ENCODE results near the gene HINT2. TPM values are rescaled to one million over a fixed set of nuclear protein-coding genes. Genes with fewer than 3 reads are reported as not detected.

HINT2 gene
- total RNA-seq, 2 donors from 2014 or later: 40.8 to 46.8 TPM

DNA sequence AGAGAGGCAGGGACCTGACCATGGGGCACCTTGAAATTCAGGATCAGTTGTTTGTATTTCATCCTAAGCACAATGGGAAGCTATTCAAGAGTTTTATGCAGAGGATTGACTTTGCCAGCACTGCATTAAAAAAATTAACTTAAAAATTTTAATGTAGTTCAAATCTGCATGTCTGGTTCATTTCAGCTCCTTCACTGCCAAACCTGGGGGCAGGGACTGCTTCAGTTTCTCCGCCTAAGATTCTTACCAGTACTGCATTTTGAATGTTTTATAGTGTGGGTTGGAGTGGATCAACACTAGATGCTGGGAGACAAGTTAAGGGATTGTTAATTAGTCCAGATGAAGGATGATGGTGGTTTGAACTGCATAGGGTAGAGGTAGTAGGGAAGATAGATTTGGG is 45.1 kb downstream of the HINT2 start:
- H3K4me3 Mint-ChIP-seq: no peak overlapping the region
- H3K27ac Mint-ChIP-seq: no peak overlapping the region

DNA sequence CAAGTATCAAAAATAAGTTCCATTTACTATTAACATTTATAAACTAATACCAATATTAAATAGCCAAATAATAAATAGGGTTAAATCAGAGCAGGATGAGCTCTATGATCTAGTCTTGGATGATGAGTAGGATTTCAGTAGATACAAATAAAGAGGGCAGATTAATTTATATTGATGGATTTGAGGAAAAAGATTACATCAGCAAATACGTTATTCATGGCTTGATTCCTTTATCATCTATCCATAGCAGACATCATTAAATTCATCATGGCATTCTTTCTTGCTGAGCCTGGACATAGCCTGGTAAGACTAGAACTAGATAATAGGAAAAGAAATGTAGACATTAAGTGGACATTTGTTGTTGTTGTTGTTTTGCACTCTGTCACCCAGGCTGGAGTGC is 47.4 kb downstream of the HINT2 start:
- no peaks in the 10 kb centered on the region for H3K27me3 Mint-ChIP-seq
- no peak for ATAC-seq

More for the DNA sequence above, 45.1 kb downstream of the HINT2 start:
- no peaks in the 10 kb centered on the region for H3K36me3 Mint-ChIP-seq
- no peaks in the 10 kb centered on the region for H3K4me1 Mint-ChIP-seq (ENCODE audit: low read depth in 2 of 2)
- H3K9me3 Mint-ChIP-seq: no peaks in the 10 kb centered on the region
- H3K27me3 Mint-ChIP-seq: no peaks in the 10 kb centered on the region
- DNase-seq (ENCODE audit: low spot score) (no peak), ATAC-seq (no peak)

DNA sequence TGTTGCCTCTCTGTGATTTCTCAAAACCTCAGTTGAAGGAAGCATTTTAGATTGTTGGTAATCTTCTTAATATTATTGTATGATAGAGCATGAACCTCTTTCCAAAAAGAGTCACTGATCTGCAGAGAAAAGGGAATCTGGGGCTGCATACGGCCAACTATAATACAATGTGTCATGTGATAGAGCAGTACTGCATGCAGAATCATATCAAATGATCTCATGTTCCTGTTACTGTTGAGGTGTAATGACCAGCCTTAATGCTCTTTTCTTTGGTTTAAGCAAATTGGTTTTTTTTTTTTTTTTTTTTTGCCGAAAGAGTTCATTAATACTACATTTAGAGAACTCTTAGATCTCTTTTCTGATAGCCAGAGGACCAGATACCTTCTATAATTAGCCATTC is 47.8 kb downstream of the HINT2 start:
- DNase-seq (ENCODE audit: low spot score) (no peak), ATAC-seq (no peak)
- Mint-ChIP-seq H3K36me3 (no peaks in the 10 kb centered on the region), H3K27me3 (no peaks in the 10 kb centered on the region), H3K27ac (no peak overlapping the region), H3K4me3 (no peak overlapping the region), H3K9me3 (no peaks in the 10 kb centered on the region), H3K4me1 (ENCODE audit: low read depth in 2 of 2) (no peaks in the 10 kb centered on the region)

More for the DNA sequence above, 47.4 kb downstream of the HINT2 start:
- Mint-ChIP-seq H3K4me3 (no peak overlapping the region), H3K9me3 (no peaks in the 10 kb centered on the region), H3K36me3 (no peaks in the 10 kb centered on the region), H3K27ac (no peak overlapping the region), H3K4me1 (ENCODE audit: low read depth in 2 of 2) (no peaks in the 10 kb centered on the region)
- DNase-seq (ENCODE audit: low spot score): no peak

DNA sequence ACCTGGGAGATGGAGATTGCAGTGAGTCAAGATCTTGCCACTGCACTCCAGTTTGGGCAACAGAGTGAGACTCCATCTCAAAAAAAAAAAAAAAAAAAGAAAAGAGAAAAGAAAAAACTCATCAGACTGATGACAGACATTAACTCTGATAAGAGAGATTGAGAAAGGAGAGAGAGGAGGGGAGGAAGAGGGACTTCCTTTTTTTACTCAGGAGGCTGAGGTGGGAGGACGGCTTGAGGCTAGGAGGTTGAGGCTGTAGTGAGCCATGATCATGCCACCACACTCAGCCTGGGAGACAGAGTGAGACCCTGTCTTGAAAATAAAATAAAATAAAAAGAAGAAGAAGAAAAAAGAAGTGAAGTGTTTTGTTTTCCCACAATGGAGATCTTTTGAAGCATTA is 51.0 kb downstream of the HINT2 start:
- H3K4me3 Mint-ChIP-seq: no peak overlapping the region
- H3K27ac Mint-ChIP-seq: no peak overlapping the region
- no peaks in the 10 kb centered on the region for H3K9me3 Mint-ChIP-seq
- no peak for DNase-seq (ENCODE audit: low spot score)
- no peaks in the 10 kb centered on the region for H3K36me3 Mint-ChIP-seq
- ATAC-seq: no peak
- no peaks in the 10 kb centered on the region for H3K27me3 Mint-ChIP-seq
- H3K4me1 Mint-ChIP-seq (ENCODE audit: low read depth in 2 of 2): peaks cover 2% of the 10 kb centered on the region in 2 donors

DNA sequence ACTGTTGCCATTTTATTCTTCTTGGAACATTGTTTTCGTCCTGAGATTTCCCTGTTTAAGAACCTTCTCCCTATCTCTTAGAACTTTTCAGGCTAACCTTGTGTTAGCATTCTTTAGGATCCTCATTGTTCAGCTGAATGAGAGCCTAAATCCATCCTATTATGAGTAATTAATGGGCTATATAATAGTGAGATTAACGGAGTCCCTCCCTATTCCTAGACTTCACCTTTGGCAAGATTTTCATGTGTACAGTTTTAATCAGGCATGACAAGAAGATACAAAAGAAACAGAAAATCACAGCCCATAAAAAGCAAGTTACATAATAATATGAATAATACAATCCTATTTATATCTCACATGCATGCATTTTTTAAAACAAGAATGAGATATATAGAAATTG is 51.7 kb downstream of the HINT2 start:
- H3K27me3 Mint-ChIP-seq: no peaks in the 10 kb centered on the region
- H3K36me3 Mint-ChIP-seq: no peaks in the 10 kb centered on the region
- peaks cover 6 to 7% of the 10 kb centered on the region in 2 donors for H3K4me1 Mint-ChIP-seq (ENCODE audit: low read depth in 2 of 2)
- DNase-seq (ENCODE audit: low spot score) (no peak), ATAC-seq (no peak)
- no peaks in the 10 kb centered on the region for H3K9me3 Mint-ChIP-seq
- no peak overlapping the region for H3K4me3 Mint-ChIP-seq
- H3K27ac Mint-ChIP-seq: no peak overlapping the region

Other genes starting within 250 kb of the HINT2 start
- gene TESK1, start 209.8 kb downstream of the HINT2 start, total RNA-seq: 10 to 100 TPM; 41.4 to 43.3 TPM
- gene CD72, start 196.6 kb downstream of the HINT2 start, total RNA-seq: 1 to 10 TPM; 7.0 to 8.8 TPM
- gene SIT1, start 164.1 kb downstream of the HINT2 start, total RNA-seq: 1 to 10 TPM; 3.5 to 7.1 TPM
- gene RMRP, start 157.0 kb downstream of the HINT2 start, total RNA-seq: 1,000 to 10,000 TPM; 3,856 to 4,437 TPM
- 10 to 100 TPM; 12.0 to 21.5 TPM for gene CCDC107, start 156.8 kb downstream of the HINT2 start, total RNA-seq
- gene ARHGEF39, start 149.8 kb downstream of the HINT2 start, total RNA-seq: 10 to 100 TPM in 1 of 2 donors, 1 to 10 TPM in 1; 4.6 to 14.2 TPM
- gene CA9, start 141.1 kb downstream of the HINT2 start, total RNA-seq: not detected
- 1 to 10 TPM; 1.4 to 5.9 TPM for gene TPM2, start 125.1 kb downstream of the HINT2 start, total RNA-seq
- 100 to 1,000 TPM; 490 to 539 TPM for gene TLN1, start 82.8 kb downstream of the HINT2 start, total RNA-seq
- gene CREB3, start 82.4 kb downstream of the HINT2 start, total RNA-seq: 10 to 100 TPM; 29.4 to 35.7 TPM
- 10 to 100 TPM; 68.4 to 81.4 TPM for gene GBA2, start 65.8 kb downstream of the HINT2 start, total RNA-seq
- 10 to 100 TPM; 17.9 to 19.6 TPM for gene RGP1, start 65.8 kb downstream of the HINT2 start, total RNA-seq
- gene MSMP, start 60.8 kb downstream of the HINT2 start, total RNA-seq: not detected
- 10 to 100 TPM in 1 of 2 donors, 1 to 10 TPM in 1; 5.0 to 11.3 TPM for gene NPR2, start 23.5 kb downstream of the HINT2 start, total RNA-seq
- gene SPAG8, start 2.8 kb downstream of the HINT2 start, total RNA-seq: 1 to 10 TPM in 1 of 2 donors, under 1 TPM in 1; 0.19 to 1.6 TPM
- gene FAM221B, start 13.7 kb upstream of the HINT2 start, total RNA-seq: not detected
- 1 to 10 TPM; 1.8 TPM for gene TMEM8B, start 14.2 kb upstream of the HINT2 start, total RNA-seq
- not detected for gene OR13J1, start 55.4 kb upstream of the HINT2 start, total RNA-seq
- gene HRCT1, start 91.2 kb upstream of the HINT2 start, total RNA-seq: not detected
- gene SPAAR, start 94.4 kb upstream of the HINT2 start, total RNA-seq: not detected
- gene OR2S2, start 143.1 kb upstream of the HINT2 start, total RNA-seq: not detected
- 1 to 10 TPM; 4.0 to 7.0 TPM for gene RECK, start 221.9 kb upstream of the HINT2 start, total RNA-seq

Data from natural killer cell treated with Interleukin-12 subunit alpha and Interleukin-12 subunit beta and Interleukin-15 and Interleukin-18, amount 100 ng/mL, for 72 hours (primary cell).